ENCODE measurements around the gene NUMA1. TPM values are rescaled to one million over a fixed set of nuclear protein-coding genes. Genes with fewer than 3 reads are reported as not detected.
A peak's percentile ranks its signal among the peaks of the same experiment; 100 is the strongest.

Gene NUMA1
- total and polyA plus RNA-seq, 12 donors: 54.1 to 159 (median 83.4) TPM

DNA sequence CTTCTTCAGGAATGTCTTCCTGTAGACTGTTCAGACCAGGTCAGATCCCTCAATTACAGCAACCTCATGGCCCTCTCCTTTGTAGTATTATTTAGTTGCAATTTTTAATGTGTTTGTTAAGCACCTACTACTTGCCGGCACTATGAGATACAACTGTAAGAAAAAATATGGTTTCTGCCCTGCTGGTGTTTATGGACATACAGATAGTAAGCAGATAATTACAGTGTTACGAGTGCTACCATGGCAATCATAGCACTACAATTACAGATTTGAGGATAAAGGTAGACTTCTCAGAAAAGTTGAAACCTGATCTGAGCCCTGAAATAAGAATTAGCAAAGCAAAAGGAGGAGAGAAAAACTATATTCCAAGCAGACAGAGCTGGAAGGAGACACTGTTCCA is 3.1 kb upstream of the NUMA1 start:
- WGBS, 2 donors: 94 to 96% methylated on average over 2 of the region's 2 CpGs
- H3K27me3 ChIP-seq: no peaks in the 10 kb centered on the region
- TF ChIP-seq, protein P1, sequence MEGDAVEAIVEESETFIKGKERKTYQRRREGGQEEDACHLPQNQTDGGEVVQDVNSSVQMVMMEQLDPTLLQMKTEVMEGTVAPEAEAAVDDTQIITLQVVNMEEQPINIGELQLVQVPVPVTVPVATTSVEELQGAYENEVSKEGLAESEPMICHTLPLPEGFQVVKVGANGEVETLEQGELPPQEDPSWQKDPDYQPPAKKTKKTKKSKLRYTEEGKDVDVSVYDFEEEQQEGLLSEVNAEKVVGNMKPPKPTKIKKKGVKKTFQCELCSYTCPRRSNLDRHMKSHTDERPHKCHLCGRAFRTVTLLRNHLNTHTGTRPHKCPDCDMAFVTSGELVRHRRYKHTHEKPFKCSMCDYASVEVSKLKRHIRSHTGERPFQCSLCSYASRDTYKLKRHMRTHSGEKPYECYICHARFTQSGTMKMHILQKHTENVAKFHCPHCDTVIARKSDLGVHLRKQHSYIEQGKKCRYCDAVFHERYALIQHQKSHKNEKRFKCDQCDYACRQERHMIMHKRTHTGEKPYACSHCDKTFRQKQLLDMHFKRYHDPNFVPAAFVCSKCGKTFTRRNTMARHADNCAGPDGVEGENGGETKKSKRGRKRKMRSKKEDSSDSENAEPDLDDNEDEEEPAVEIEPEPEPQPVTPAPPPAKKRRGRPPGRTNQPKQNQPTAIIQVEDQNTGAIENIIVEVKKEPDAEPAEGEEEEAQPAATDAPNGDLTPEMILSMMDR (IDR thresholded peaks at IDR 0.05): no peak

DNA sequence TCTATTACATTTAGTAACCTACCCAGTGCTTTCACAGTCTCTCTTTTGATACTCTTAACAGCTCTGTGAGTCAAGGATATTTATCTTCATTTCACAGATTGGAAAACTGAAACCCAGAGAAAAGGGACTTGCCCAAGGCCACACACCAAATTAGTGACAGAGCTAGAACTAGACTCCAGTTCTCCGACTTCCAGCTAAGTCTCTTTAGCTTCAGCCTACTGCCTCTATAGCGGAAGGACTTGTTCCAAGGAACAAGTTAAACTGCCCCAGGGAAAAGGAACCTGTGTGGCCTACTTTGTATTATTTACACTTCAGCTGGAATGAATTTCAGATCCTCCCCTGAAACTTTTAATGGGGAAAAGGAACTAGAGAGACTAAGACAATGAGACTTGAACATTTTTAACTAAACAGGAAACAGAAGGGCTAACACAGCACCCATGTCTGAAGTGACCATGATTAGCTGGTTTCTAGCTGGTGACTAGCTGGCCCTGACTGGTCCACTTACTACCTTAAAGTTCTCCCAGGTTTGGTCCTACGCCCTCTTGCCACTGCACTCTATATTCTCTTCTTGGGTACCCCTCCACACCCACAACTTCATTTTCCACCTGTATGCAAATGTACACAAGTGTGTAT is 1.6 kb upstream of the NUMA1 start:
- ATAC-seq (no peak), DNase-seq (no peak)
- 91 to 97% methylated on average over 3 of the region's 3 CpGs for WGBS, 2 donors
- H3K36me3 ChIP-seq: peaks cover 0 to 23% (median 0%) of the 10 kb centered on the region in 9 donors
- peak overlapping the region in 7 of 10 donors; percentile 76 to 95 (median 89) for H3K27ac ChIP-seq
- H3K4me1 ChIP-seq: peaks cover 0 to 36% (median 15%) of the 10 kb centered on the region in 9 donors
- no peaks in the 10 kb centered on the region for H3K27me3 ChIP-seq
- intact Hi-C loops (cut with DNase I): loop anchor here in 2 of 10 donors (2.0 kb wide), 1 partner anchor 41 kb away; no protein-coding TSS in a partner anchor
- H3K4me3 ChIP-seq: no peak overlapping the region
- TF ChIP-seq, protein P1 (IDR thresholded peaks at IDR 0.05): no peak
- no peaks in the 10 kb centered on the region for H3K9me3 ChIP-seq

More for the DNA sequence above, 3.1 kb upstream of the NUMA1 start:
- no peak overlapping the region for H3K27ac ChIP-seq
- H3K4me1 ChIP-seq: peaks cover 0 to 36% (median 15%) of the 10 kb centered on the region in 9 donors
- ATAC-seq (no peak), DNase-seq (no peak)
- H3K4me3 ChIP-seq: no peak overlapping the region
- peaks cover 0 to 37% (median 0%) of the 10 kb centered on the region in 9 donors for H3K36me3 ChIP-seq
- H3K9me3 ChIP-seq: no peaks in the 10 kb centered on the region
- intact Hi-C loops (cut with DNase I): no loop called here

DNA sequence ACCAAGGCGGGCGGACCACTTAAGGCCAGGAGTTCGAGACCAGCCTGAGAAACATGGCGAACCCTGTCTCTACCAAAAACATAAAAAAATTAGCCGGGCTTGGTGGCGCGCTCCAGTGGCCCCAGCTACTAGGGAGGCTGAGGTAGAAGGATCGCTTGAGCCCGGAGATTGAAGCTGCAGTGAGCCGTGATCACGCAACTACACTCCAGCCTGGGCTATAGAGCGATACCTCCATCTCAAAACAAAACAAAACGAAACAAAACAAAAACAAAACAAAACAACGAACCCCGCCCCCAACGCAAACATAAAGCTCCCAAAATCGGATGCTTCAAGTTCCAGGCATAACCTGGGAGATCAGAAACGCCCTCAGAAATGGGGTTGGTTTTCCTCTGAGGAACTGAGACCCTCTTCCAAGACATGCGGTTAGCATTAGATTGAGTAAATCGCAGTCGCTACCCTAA is 872 bp upstream of the NUMA1 start:
- intact Hi-C loops (cut with DNase I): loop anchor here in 2 of 10 donors (2.0 kb wide), 1 partner anchor 40 kb away; no protein-coding TSS in a partner anchor
- peak overlapping the region; percentile 67 to 95 (median 87) for H3K27ac ChIP-seq
- WGBS, 2 donors: 71 to 72% methylated on average over 21 of the region's 21 CpGs

GRCh38 chr11:72079819-72080325 is 470 bp downstream of the NUMA1 start:
- intact Hi-C loops (cut with DNase I): loop anchor here in 8 of 10 donors (1.0 to 5.0 kb wide), 5 partner anchors 32 to 40 kb away; partner anchors contain the start of gene ANAPC15 (in 3 of the 8)
- H3K9me3 ChIP-seq: no peaks in the 10 kb centered on the region
- peak overlapping the region; percentile 43 to 89 (median 74) for H3K4me3 ChIP-seq
- DNase-seq (no peak), ATAC-seq (peak in 7 of 8 donors; percentile 1 to 53 (median 42))
- H3K36me3 ChIP-seq: peaks cover 0 to 15% (median 0%) of the 10 kb centered on the region in 9 donors
- no peaks in the 10 kb centered on the region for H3K27me3 ChIP-seq
- H3K27ac ChIP-seq: peak overlapping the region; percentile 67 to 95 (median 87)
- H3K4me1 ChIP-seq: peaks cover 0 to 46% (median 15%) of the 10 kb centered on the region in 9 donors
- TF ChIP-seq, protein P1 (IDR thresholded peaks at IDR 0.05): no peak
- WGBS, 2 donors: 4 to 6% methylated on average over 15 to 16 of the region's 16 CpGs

More for the DNA sequence above, 872 bp upstream of the NUMA1 start:
- Histone ChIP-seq H3K4me3 (peak overlapping the region in 9 of 10 donors; percentile 59 to 89 (median 75)), H3K36me3 (peaks cover 0 to 23% (median 0%) of the 10 kb centered on the region in 9 donors), H3K27me3 (no peaks in the 10 kb centered on the region), H3K4me1 (peaks cover 0 to 36% (median 15%) of the 10 kb centered on the region in 9 donors), H3K9me3 (no peaks in the 10 kb centered on the region)
- TF ChIP-seq, protein P1 (IDR thresholded peaks at IDR 0.05): no peak
- ATAC-seq (no peak), DNase-seq (no peak)

All from heart right ventricle (tissue), 16 donors.